Activated CD4-positive, alpha-beta T cell treated with anti-CD3 and anti-CD28 coated beads, Interleukin-2, amount 50 U/mL, for 4 hours (primary cell): Measurements from ENCODE around the gene PLCG2.
"Not testable (repeated sequence)": the region's sequence is repeated elsewhere in the genome, so short reads cannot be mapped to it uniquely, and the experiment has no call there.

ENCODE experiments used
- DNase-seq, 2 experiments: peaks; one replicate each; pipeline ENCODE4 v3.0.0-alpha.2; 2020

Gene PLCG2

GRCh38 chr16:81850197-81850944 is 71.3 kb downstream of the PLCG2 start:
- no peak for DNase-seq

GRCh38 chr16:81852347-81852746 is 73.3 kb downstream of the PLCG2 start:
- no peak for DNase-seq

- no peak for DNase-seq
Measured at GRCh38 chr16:81855552-81856153, 76.6 kb downstream of the PLCG2 start.

GRCh38 chr16:81860287-81861266 is 81.5 kb downstream of the PLCG2 start:
- DNase-seq = no peak

- DNase-seq = no peak
Measured at GRCh38 chr16:81861503-81861902, 82.4 kb downstream of the PLCG2 start.

- no peak for DNase-seq
Measured at GRCh38 chr16:81861915-81862314, 82.8 kb downstream of the PLCG2 start.

- DNase-seq = no peak
Measured at GRCh38 chr16:81863630-81864352, 84.7 kb downstream of the PLCG2 start.

- DNase-seq = no peak
Measured at GRCh38 chr16:81864646-81865382, 85.7 kb downstream of the PLCG2 start.

GRCh38 chr16:81866820-81867440 is 87.8 kb downstream of the PLCG2 start:
- no peak for DNase-seq

- DNase-seq = no peak
Measured at GRCh38 chr16:81868057-81868748, 89.1 kb downstream of the PLCG2 start.

- DNase-seq = no peak
Measured at GRCh38 chr16:81869326-81869725, 90.2 kb downstream of the PLCG2 start.

- no peak for DNase-seq
Measured at GRCh38 chr16:81873206-81873605, 94.1 kb downstream of the PLCG2 start.

GRCh38 chr16:81873843-81874752 is 95.0 kb downstream of the PLCG2 start:
- peak; percentile 22 to 32 for DNase-seq

- DNase-seq = no peak
Measured at GRCh38 chr16:81875461-81875860, 96.4 kb downstream of the PLCG2 start.

GRCh38 chr16:81876273-81876900 is 97.3 kb downstream of the PLCG2 start:
- DNase-seq = no peak

GRCh38 chr16:81877490-81877889 is 98.4 kb downstream of the PLCG2 start:
- DNase-seq = not testable (repeated sequence)

- no peak for DNase-seq
Measured at GRCh38 chr16:81878529-81878928, 99.4 kb downstream of the PLCG2 start.

- no peak for DNase-seq
Measured at GRCh38 chr16:81879625-81880024, 100.5 kb downstream of the PLCG2 start.

- DNase-seq = no peak
Measured at GRCh38 chr16:81880816-81881215, 101.7 kb downstream of the PLCG2 start.
